Choroid plexus epithelial cell (primary cell): ENCODE data around the gene GYS2.
A peak's percentile ranks its signal among the peaks of the same experiment; 100 is the strongest.
"Not testable (repeated sequence)": the region's sequence is repeated elsewhere in the genome, so short reads cannot be mapped to it uniquely, and the experiment has no call there.

Experiments
- DNase-seq: peaks from one replicate; pipeline ENCODE4 v3.0.0-alpha.2; 2010; ENCODE audit warnings: low read depth
- H3K4me3 ChIP-seq: 2 replicates; pipeline ENCODE4 v1.5.1; 2011; ENCODE audit warnings: low read depth, mild to moderate bottlenecking, control low read depth, low read length, moderate library complexity
- CTCF ChIP-seq: conservative IDR thresholded peaks from 2 replicates; pipeline ENCODE4 v1.5.1; 2011; ENCODE audit warnings: low read depth, mild to moderate bottlenecking, control low read depth, inconsistent platforms, low read length, moderate library complexity

GYS2 gene

GRCh38 chr12:21604245-21605101 is at the start of gene GYS2:
TSS of gene GYS2 (minus strand) at chr12:21604847. CDS start at chr12:21604592, 255 bp downstream.
- TF ChIP-seq CTCF = no peak
- no peak for DNase-seq
- H3K4me3 ChIP-seq = no peak within 1 kb of the TSS

GRCh38 chr12:21651821-21652220 is 47.2 kb upstream of the GYS2 start:
- no peak for TF ChIP-seq CTCF
- H3K4me3 ChIP-seq = no peak overlapping the region
- DNase-seq = no peak

GRCh38 chr12:21650997-21651396 is 46.4 kb upstream of the GYS2 start:
- H3K4me3 ChIP-seq = no peak overlapping the region
- no peak for DNase-seq
- TF ChIP-seq CTCF = no peak

- TF ChIP-seq CTCF = no peak
- H3K4me3 ChIP-seq = no peak overlapping the region
Observed at GRCh38 chr12:21649034-21649433, 44.4 kb upstream of the GYS2 start.

GRCh38 chr12:21648378-21648777 is 43.7 kb upstream of the GYS2 start:
- H3K4me3 ChIP-seq = no peak overlapping the region
- no peak for TF ChIP-seq CTCF
- no peak for DNase-seq

More at GRCh38 chr12:21649034-21649433, 44.4 kb upstream of the GYS2 start:
- DNase-seq = no peak

GRCh38 chr12:21647179-21647578 is 42.5 kb upstream of the GYS2 start:
- DNase-seq = no peak
- no peak for TF ChIP-seq CTCF

GRCh38 chr12:21645041-21645500 is 40.4 kb upstream of the GYS2 start:
- not testable (repeated sequence) for H3K4me3 ChIP-seq
- peak; percentile 23 for DNase-seq

More at GRCh38 chr12:21647179-21647578, 42.5 kb upstream of the GYS2 start:
- H3K4me3 ChIP-seq = no peak overlapping the region
